GM19193 (cell line): ENCODE measurements around the gene CLIP4.

ENCODE experiments used
- POLR2A ChIP-seq: IDR thresholded peaks from 4 replicates; pipeline ENCODE4 v1.6.1; 2011; ENCODE audit not compliant: insufficient read depth, insufficient read length; ENCODE audit errors: extremely low read depth

The CLIP4 gene

GRCh38 chr2:29213888-29214291 is 98.7 kb downstream of the CLIP4 start:
- TF ChIP-seq POLR2A = no peak

- TF ChIP-seq POLR2A = no peak
Measured at GRCh38 chr2:29215073-29215472, 99.9 kb downstream of the CLIP4 start.

DNA sequence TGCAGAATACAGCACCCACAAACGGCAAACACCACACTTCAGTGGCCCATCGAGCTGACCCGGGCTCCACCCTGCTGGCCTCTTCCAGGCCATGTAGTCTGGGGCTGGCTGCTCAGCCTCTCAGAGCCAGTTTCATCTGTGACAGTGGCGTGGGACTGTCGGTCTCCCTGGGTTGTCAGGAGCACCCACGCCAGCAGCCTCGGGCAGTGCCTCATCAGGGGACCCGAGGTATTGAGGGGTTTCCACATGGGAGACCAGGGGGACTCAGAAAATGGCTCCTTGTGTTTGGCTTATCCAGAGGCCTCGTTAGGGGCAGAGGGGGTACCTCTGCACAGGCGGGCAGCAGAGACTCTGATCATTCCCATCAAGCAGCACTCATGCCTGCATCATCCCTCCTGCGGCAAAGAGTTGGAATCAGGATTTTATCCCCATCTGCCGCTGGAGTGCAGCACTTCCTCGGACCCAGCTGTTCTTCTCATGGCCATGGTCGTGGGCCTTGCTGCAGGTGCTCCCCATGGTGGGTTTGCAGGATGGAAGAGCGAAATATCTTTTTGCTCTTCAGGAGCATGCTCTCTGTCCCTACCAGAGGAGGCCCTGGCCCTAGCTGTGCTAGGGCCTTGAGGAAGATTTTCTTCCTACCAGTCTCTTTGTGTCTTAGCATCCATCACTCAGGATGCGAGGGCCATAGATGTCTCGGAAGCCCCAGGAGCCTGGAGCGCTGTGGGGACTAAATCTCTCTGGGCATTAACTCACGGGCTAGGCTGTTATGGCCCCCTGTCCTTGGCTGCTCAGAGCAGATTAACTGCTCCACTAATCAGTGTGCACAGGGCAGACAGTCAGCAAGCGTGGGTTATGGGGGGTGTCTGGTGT is 100.8 kb downstream of the CLIP4 start:
- TF ChIP-seq POLR2A = no peak

GRCh38 chr2:29216609-29216909 is 101.3 kb downstream of the CLIP4 start:
- no peak for TF ChIP-seq POLR2A

DNA sequence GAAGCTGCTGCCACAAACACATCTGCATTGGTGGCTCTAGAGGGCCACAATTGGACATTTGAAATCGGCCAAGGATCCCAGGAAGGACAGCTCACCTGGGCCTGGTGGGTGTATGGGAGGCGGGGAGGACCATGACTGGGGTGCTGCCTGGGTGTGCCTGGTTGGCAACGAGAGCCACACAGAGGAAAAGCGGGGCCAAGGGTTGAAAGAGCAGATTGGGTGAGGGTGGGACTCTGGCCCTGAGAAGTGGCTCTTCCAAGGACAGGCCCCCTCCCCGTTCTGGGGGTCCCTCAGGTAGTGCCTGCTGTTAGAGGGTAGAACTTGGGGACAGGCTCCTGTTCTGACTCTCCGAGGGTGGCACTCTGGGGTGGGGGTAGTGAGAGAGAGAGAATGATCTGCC is 102.9 kb downstream of the CLIP4 start:
- TF ChIP-seq POLR2A = no peak

GRCh38 chr2:29218550-29219125 is 103.4 kb downstream of the CLIP4 start:
- no peak for TF ChIP-seq POLR2A

GRCh38 chr2:29219374-29219773 is 104.2 kb downstream of the CLIP4 start:
- TF ChIP-seq POLR2A = no peak

DNA sequence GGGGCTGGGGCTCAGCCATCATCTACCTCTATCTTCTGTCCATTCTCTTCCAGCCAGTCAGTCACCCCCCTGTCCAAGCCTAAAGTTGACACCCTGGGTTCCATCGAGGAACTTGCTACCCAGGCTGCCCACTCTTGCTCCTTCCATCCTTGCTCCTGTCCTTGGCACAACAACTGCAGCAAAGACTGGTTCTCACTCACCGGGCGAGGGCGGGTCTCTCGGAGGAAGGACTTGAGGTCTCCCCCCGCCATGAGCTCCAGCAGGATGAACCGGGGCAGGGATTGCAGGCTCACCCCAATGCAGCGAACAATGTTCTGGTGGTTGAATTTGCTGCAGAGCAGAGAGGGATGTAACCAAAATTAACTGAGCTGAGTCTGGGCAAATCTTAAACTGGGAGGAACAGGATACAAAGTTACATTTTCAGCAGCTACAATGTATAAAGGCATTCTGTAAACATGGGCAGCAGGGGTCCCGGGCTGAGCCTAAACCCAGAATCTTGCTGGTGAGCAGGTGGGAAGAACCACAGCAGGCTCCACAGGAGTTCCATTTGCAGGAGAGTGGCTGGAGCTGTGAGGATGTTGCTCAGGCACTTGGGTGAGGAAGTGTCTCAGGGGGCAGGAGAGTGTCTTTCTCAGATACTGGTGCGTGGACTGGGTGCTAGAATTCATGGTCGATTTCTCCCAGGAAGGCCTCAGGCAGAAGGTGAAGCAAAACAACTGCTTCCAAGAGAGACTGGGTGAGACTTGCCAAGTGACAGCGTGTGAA is 105.5 kb downstream of the CLIP4 start:
- TF ChIP-seq POLR2A = no peak

DNA sequence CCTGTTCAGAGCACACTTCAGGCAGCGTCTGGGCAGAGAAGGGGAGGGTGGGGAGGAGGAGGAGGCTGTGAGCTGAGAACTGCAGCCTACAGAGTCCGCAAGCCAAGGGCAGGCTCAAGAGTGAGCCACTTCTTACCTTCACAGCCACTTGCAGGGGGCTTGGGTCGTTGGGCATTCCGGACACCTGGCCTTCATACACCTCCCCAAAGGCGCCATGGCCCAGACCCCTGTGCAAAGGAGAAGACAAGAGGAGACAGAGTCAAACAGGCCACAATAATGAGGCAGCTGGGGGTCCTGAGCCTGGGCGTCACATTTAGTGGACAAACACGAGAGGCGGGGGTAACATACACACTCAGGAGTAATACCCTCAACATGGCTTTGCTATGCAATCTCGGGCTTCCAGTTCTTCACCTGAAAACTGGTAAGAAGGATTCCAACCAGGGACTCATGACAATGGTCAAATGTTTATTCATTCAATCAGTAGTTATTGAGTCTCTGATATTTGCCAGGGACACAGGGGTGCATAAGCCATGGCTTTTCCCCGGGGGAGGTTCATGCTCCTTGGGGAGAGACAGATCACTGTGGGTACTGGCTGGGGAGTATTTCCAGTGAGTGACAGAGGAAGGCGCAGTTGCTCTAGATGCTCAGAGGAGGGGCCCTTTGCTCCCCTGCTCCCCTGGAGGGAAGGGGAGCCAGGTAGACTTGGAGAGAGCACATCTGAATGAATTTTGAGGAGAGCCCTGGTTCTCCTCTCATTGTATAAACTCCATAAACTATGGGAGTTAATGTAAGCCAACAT is 107.4 kb downstream of the CLIP4 start:
- no peak for TF ChIP-seq POLR2A

DNA sequence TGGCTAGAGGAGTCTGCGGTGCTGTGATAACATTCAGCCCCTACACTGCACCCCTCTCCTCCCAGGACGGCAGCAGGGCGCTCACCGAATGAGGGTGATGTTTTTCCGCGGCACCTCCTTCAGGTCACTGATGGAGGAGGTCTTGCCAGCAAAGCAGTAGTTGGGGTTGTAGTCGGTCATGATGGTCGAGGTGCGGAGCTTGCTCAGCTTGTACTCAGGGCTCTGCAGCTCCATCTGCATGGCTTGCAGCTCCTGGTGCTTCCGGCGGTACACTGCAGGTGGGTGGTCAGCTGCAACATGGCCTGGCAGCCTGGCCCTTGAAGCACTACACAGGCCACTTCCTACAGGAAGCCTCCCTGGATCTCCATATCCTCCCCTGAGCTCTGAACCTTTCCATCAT is 108.0 kb downstream of the CLIP4 start:
- no peak for TF ChIP-seq POLR2A

GRCh38 chr2:29223851-29224692 is 108.9 kb downstream of the CLIP4 start:
- TF ChIP-seq POLR2A = no peak

- no peak for TF ChIP-seq POLR2A
Measured at GRCh38 chr2:29224693-29225551, 109.7 kb downstream of the CLIP4 start.

GRCh38 chr2:29225814-29226213 is 110.6 kb downstream of the CLIP4 start:
- TF ChIP-seq POLR2A = no peak
